DND-41 (cell line): ENCODE data around the gene FAM180A.

ENCODE experiments used
- ATAC-seq: fragments of 200-7000 bp; cut with Tn5 transposase; 3 replicates; pipeline ENCODE4 v1.9.1; 2021; ENCODE audit warnings: low read depth; ENCODE audit not compliant: insufficient read depth
- DNase-seq: peaks from one replicate; pipeline ENCODE4 v3.0.0-alpha.2; 2020
- H2AFZ ChIP-seq: 2 replicates; pipeline ENCODE4 v1.6.0; 2012; ENCODE audit warnings: low read depth, low read length
- H3K27ac ChIP-seq: 2 replicates; pipeline ENCODE4 v1.5.1; 2012; ENCODE audit warnings: low read length, inconsistent platforms
- H3K27me3 ChIP-seq: fragments of 200-600 bp; sonication (generic); 2 replicates; pipeline ENCODE4 v1.6.0; 2012; ENCODE audit warnings: low read length, mild to moderate bottlenecking, inconsistent platforms; ENCODE audit not compliant: insufficient read depth, poor library complexity
- H3K36me3 ChIP-seq: 2 replicates; pipeline ENCODE4 v1.5.1; 2012; ENCODE audit warnings: low read length, inconsistent platforms; ENCODE audit not compliant: insufficient read depth
- H3K4me1 ChIP-seq: 2 replicates; pipeline ENCODE4 v1.5.1; 2012; ENCODE audit warnings: mild to moderate bottlenecking, low read length; ENCODE audit not compliant: insufficient read depth
- H3K4me2 ChIP-seq: 2 replicates; pipeline ENCODE4 v1.6.0; 2012; ENCODE audit warnings: mild to moderate bottlenecking, moderate library complexity, low read length, inconsistent platforms; ENCODE audit not compliant: insufficient read depth
- H3K4me3 ChIP-seq, 2 experiments: fragments of 200-600 bp in 1 of 2; shearing (Covaris generic) in 1 of 2; 2 replicates each; pipeline ENCODE4 v1.5.1; 2012 to 2016; ENCODE audit warnings: inconsistent platforms in 2 of 2, low read length in 2 of 2, mild to moderate bottlenecking in 2 of 2, low read depth in 1 of 2, moderate library complexity in 1 of 2
- H3K79me2 ChIP-seq: 2 replicates; pipeline ENCODE4 v1.6.0; 2012; ENCODE audit warnings: low read length, inconsistent platforms; ENCODE audit not compliant: insufficient read depth
- H3K9ac ChIP-seq: 2 replicates; pipeline ENCODE4 v1.6.0; 2012; ENCODE audit warnings: low read depth, mild to moderate bottlenecking, inconsistent platforms, low read length, moderate library complexity
- H3K9me3 ChIP-seq: 2 replicates; pipeline ENCODE4 v1.5.1; 2012; ENCODE audit warnings: low read length, moderate library complexity, mild to moderate bottlenecking, inconsistent platforms; ENCODE audit not compliant: insufficient read depth, severe bottlenecking
- H4K20me1 ChIP-seq: 2 replicates; pipeline ENCODE4 v1.6.0; 2012; ENCODE audit warnings: low read length; ENCODE audit not compliant: insufficient read depth
- EZH2 ChIP-seq: IDR thresholded peaks from 3 replicates; pipeline ENCODE4 v1.6.1; 2012; ENCODE audit warnings: borderline replicate concordance, low read depth, mild to moderate bottlenecking, moderate library complexity, low read length, inconsistent platforms; ENCODE audit not compliant: severe bottlenecking
- TF ChIP-seq, protein P1 (sequence below): IDR thresholded peaks from 2 replicates; pipeline ENCODE4 v1.5.1; 2012; ENCODE audit warnings: borderline replicate concordance, low read length, moderate library complexity, mild to moderate bottlenecking; ENCODE audit not compliant: poor library complexity, severe bottlenecking; ENCODE audit errors: extremely low read depth

FAM180A gene

DNA sequence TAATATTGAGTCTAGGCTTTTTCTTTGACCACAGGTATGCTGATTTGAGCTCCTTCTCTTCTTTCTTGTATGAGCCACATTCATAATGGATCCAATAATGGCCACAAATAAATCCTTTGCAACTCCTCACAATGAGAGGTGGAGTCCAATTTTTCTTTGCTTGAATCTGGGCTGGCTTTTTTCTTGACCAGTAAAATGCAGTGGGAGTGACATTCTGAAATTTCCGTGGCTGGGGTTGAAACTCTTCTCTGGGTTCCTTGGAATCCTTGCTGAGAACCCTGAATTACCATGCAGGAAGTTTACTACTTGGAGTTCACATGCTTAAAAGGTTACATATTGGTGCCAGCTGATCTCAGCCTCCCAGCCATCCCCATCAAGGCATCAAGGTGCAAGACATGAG is 22.4 kb upstream of the FAM180A start:
- TF ChIP-seq, protein P1, sequence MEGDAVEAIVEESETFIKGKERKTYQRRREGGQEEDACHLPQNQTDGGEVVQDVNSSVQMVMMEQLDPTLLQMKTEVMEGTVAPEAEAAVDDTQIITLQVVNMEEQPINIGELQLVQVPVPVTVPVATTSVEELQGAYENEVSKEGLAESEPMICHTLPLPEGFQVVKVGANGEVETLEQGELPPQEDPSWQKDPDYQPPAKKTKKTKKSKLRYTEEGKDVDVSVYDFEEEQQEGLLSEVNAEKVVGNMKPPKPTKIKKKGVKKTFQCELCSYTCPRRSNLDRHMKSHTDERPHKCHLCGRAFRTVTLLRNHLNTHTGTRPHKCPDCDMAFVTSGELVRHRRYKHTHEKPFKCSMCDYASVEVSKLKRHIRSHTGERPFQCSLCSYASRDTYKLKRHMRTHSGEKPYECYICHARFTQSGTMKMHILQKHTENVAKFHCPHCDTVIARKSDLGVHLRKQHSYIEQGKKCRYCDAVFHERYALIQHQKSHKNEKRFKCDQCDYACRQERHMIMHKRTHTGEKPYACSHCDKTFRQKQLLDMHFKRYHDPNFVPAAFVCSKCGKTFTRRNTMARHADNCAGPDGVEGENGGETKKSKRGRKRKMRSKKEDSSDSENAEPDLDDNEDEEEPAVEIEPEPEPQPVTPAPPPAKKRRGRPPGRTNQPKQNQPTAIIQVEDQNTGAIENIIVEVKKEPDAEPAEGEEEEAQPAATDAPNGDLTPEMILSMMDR = no peak
- no peak for TF ChIP-seq EZH2
- Histone ChIP-seq H3K9me3 (no peaks in the 10 kb centered on the region), H3K4me2 (no peak overlapping the region), H3K27me3 (no peaks in the 10 kb centered on the region), H4K20me1 (no peaks in the 10 kb centered on the region), H2AFZ (no peak overlapping the region), H3K27ac (no peak overlapping the region), H3K9ac (no peak overlapping the region), H3K4me1 (peaks cover 31% of the 10 kb centered on the region), H3K4me3 (no peak overlapping the region), H3K79me2 (no peaks in the 10 kb centered on the region), H3K36me3 (no peaks in the 10 kb centered on the region)
- no peak for DNase-seq
- no peak for ATAC-seq

DNA sequence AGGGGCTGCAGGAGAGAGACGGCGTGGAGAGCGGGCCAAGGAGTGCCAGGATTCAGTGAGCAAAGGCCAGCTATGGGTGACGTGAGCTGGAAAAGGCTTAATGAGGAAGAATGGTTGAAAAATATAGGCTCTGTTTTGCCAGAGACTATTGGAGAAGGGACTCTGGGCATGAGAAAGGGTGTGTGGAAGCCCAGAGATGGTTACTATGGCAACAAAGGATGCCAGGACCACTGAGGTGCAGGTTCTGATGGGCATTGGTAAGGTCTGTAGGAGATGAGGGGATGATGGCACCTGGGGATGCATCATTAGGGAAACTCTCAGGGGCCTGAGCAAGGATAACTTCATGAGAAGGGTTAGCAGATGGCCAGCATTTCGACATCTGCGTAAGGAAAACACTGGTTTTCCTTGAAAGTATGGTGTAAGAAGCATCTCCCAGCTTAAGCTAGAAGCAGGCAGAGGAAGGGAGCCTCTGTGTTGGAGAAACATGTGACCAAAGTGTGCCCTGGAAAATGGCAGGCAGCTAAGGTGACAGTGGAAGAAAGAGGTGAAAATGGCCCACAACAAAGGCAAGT is 21.6 kb upstream of the FAM180A start:
- no peak overlapping the region for H2AFZ ChIP-seq
- no peaks in the 10 kb centered on the region for H3K9me3 ChIP-seq
- DNase-seq = no peak
- TF ChIP-seq EZH2 = no peak
- peaks cover 31% of the 10 kb centered on the region for H3K4me1 ChIP-seq
- ATAC-seq = no peak
- no peaks in the 10 kb centered on the region for H3K79me2 ChIP-seq
- no peaks in the 10 kb centered on the region for H3K36me3 ChIP-seq
- no peaks in the 10 kb centered on the region for H4K20me1 ChIP-seq
- no peak overlapping the region for H3K4me2 ChIP-seq
- H3K27me3 ChIP-seq = no peaks in the 10 kb centered on the region
- no peak overlapping the region for H3K27ac ChIP-seq
- no peak overlapping the region for H3K4me3 ChIP-seq
- no peak overlapping the region for H3K9ac ChIP-seq

DNA sequence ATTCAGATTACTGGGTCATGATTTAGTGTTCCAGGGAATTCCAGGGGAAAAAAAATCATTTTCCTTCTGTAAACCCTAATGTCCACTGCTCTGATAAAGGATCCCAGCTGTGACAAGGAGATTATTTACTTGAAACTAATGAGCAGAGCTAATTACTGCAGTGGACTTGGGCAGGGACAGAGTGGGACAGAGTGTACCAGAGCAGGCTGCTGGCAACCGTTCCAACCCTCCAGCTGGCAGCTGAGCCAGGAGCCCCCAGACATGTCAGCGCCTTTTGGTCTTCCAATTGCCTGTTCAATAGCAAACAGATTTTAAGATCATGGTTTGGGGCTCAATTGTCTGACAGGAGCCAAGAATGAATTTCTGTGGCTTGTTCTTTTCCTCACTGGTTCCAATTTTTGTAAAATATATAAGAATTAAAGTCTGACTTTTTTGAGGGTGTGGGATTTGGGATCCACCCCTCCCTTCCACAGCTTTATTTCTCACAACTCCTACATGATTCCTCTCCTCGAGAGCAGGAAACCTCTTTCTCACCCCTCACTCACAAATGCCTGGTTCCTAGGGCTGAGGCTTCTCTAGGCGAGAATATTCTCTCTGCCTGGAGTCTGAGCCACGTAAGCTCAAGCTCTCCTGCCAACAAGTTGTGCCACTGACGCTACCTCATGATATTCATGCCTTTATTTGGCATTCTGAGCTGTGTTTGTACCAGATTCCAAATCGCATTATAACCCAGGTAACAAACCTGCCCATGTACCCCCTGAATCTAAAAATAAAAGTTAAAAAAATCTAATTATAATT is 20.6 kb upstream of the FAM180A start:
- Histone ChIP-seq H3K4me2 (no peak overlapping the region), H3K27me3 (no peaks in the 10 kb centered on the region), H3K79me2 (no peaks in the 10 kb centered on the region), H3K4me1 (peaks cover 30% of the 10 kb centered on the region), H2AFZ (no peak overlapping the region), H3K27ac (no peak overlapping the region), H3K36me3 (no peaks in the 10 kb centered on the region), H3K4me3 (no peak overlapping the region), H4K20me1 (no peaks in the 10 kb centered on the region), H3K9me3 (no peaks in the 10 kb centered on the region), H3K9ac (no peak overlapping the region)
- DNase-seq (no peak), ATAC-seq (no peak)
- TF ChIP-seq, protein P1 = no peak
- no peak for TF ChIP-seq EZH2

DNA sequence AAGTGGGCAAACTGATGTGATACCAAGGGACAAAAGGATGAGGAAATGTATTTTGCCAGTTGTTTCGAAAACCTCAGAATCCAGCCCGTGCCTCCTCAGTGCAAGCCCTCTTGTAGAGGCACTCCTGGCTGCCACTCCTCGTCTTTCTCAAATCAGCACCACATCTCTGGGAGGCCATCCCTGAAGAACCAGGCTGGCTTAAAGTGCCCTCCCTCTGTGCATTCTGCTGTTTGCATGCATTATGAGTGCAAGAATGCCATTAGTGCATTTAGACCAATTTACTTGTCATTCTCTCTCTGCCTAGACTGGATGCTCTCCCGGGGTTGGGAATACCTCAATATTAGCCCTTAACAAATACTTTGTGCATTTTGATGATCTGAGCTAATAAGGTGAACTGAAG is 19.9 kb upstream of the FAM180A start:
- Histone ChIP-seq H3K27me3 (no peaks in the 10 kb centered on the region), H3K4me3 (no peak overlapping the region), H3K9me3 (no peaks in the 10 kb centered on the region), H3K36me3 (no peaks in the 10 kb centered on the region), H3K9ac (no peak overlapping the region), H3K27ac (no peak overlapping the region), H3K79me2 (no peaks in the 10 kb centered on the region), H3K4me2 (no peak overlapping the region), H4K20me1 (no peaks in the 10 kb centered on the region), H3K4me1 (peaks cover 23% of the 10 kb centered on the region), H2AFZ (no peak overlapping the region)
- TF ChIP-seq EZH2 = no peak
- TF ChIP-seq, protein P1 = no peak
- ATAC-seq (no peak), DNase-seq (no peak)
